ENCODE measurements around the gene BEGAIN.

GRCh38 chr14:100526632-100527031, 60.6 kb downstream of the BEGAIN start:
- TF ChIP-seq CTCF (IDR thresholded peaks at IDR 0.05; ENCODE audit: low read depth, low read length, poor library complexity, severe bottlenecking) (no peak), EZH2phosphoT487 (IDR thresholded peaks at IDR 0.05; ENCODE audit: borderline replicate concordance, low read length) (no peak)

Data from DOHH2 (cell line).